GM19452 (cell line): ENCODE results near the gene RASSF7.

Experiments
- ATAC-seq: cut with Tn5 transposase; IDR thresholded peaks from one replicate; pipeline ENCODE4 v1.9.1; 2021; ENCODE audit not compliant: unreplicated experiment

RASSF7 gene

GRCh38 chr11:607971-608659, 47.3 kb downstream of the RASSF7 start:
- ATAC-seq = no peak

- no peak for ATAC-seq
These were observed 48.1 kb downstream of the RASSF7 start for GRCh38 chr11:608791-609251.

- ATAC-seq = no peak
These were observed 48.6 kb downstream of the RASSF7 start for GRCh38 chr11:609341-609811.

GRCh38 chr11:610146-610801, 49.5 kb downstream of the RASSF7 start:
- no peak for ATAC-seq

- no peak for ATAC-seq
These were observed 50.5 kb downstream of the RASSF7 start for GRCh38 chr11:611001-611996.

GRCh38 chr11:612201-612960, 51.6 kb downstream of the RASSF7 start:
- ATAC-seq = no peak

- ATAC-seq = no peak
These were observed 52.2 kb downstream of the RASSF7 start for GRCh38 chr11:612961-613300.

GRCh38 chr11:613369-613968, 52.7 kb downstream of the RASSF7 start:
- no peak for ATAC-seq
